Measurements from ENCODE around the gene RNU11. TPM values are rescaled to one million over a fixed set of nuclear protein-coding genes. Genes with fewer than 3 reads are reported as not detected.

RNU11 gene
- total RNA-seq, 2 experiments from 2014 or later: not detected

DNA sequence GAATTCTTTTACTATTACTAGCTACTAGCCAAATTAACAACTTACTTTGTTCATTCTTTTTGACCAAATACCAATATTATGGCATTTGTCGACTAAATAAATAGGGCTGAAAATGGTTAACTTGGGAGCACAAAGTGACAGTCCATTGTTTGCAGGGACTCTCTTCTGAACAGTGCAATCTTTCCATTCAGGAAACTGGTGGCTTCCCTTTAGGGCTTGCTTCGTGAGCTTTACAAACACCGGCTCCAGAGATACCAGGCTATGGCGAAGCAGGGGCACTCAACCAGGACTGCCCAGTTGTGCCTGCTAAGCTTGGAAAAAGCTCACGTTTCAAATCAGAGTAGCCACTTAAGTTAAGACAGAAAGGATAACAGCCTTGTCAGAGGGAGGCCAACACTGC, 44.0 kb upstream of the RNU11 start:
- Histone ChIP-seq H3K4me1 (ENCODE audit: insufficient read depth, low read length) (no peaks in the 10 kb centered on the region), H3K4me3 (ENCODE audit: low read length) (no peak overlapping the region), H3K27me3 (ENCODE audit: control insufficient read depth in 1 of 2, insufficient read depth in 2 of 2, low read length in 2 of 2) (no peaks in the 10 kb centered on the region), H3K9me3 (ENCODE audit: control insufficient read depth in 1 of 2, insufficient read depth in 1 of 2, low read length in 2 of 2) (no peaks in the 10 kb centered on the region), H3K27ac (ENCODE audit: low read depth in 1 of 2, low read length in 2 of 2) (no peak overlapping the region), H3K36me3 (ENCODE audit: insufficient read depth, low read length) (peaks cover 67% of the 10 kb centered on the region)
- intact Hi-C loops (cut with DNase I, micrococcal nuclease): loop anchor here (5.0 kb wide), 2 partner anchors 87 to 357 kb away; no protein-coding TSS in a partner anchor
- ChIA-PET CTCF (interaction anchor here (1.5 kb wide), 1 partner anchor 272 kb away, joined by 4 read pairs; no protein-coding TSS in a partner anchor), POLR2A (interaction anchor here (1.2 kb wide), 1 partner anchor 23 kb away, joined by 6 read pairs; no protein-coding TSS in a partner anchor)
- DNase-seq (no peak), ATAC-seq (ENCODE audit: poor library complexity) (no peak)
- Mint-ChIP-seq H3K27me3 (no peaks in the 10 kb centered on the region), H3K9me3 (no peaks in the 10 kb centered on the region), H3K4me1 (ENCODE audit: low read depth) (no peaks in the 10 kb centered on the region), H3K4me3 (no peak overlapping the region), H3K27ac (no peak overlapping the region), H3K36me3 (ENCODE audit: low read depth) (peaks cover 60% of the 10 kb centered on the region)
- TF ChIP-seq CTCF (IDR thresholded peaks at IDR 0.05): no peak

DNA sequence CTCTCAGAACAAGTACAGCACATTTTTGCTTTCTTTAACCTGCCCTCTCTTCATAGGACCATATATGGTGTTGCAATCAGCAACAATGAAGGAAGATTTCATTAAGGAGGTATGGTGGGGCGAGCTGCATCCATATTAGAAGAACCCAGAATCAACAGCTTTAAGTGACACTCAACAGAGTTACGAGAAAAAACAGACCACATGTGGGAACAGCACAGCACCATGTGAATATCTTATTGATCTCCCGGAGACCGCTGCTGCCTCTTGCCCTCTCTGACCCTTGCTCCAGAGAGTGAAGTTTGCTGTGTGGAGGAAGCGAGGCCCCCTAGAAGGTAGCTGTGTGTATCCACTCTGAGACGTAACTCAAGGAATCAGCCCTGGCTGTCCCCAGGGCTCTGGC, 43.4 kb upstream of the RNU11 start:
- H3K27me3 Mint-ChIP-seq: no peaks in the 10 kb centered on the region
- peaks cover 72% of the 10 kb centered on the region for H3K36me3 ChIP-seq (ENCODE audit: insufficient read depth, low read length)
- H3K27me3 ChIP-seq (ENCODE audit: control insufficient read depth in 1 of 2, insufficient read depth in 2 of 2, low read length in 2 of 2): no peaks in the 10 kb centered on the region
- H3K9me3 ChIP-seq (ENCODE audit: control insufficient read depth in 1 of 2, insufficient read depth in 1 of 2, low read length in 2 of 2): no peaks in the 10 kb centered on the region
- no peak overlapping the region for H3K4me3 ChIP-seq (ENCODE audit: low read length)
- intact Hi-C loops (cut with DNase I, micrococcal nuclease): loop anchor here (5.0 kb wide), 2 partner anchors 88 to 358 kb away; no protein-coding TSS in a partner anchor
- H3K9me3 Mint-ChIP-seq: no peaks in the 10 kb centered on the region
- no peak overlapping the region for H3K27ac Mint-ChIP-seq
- no peak overlapping the region for H3K27ac ChIP-seq (ENCODE audit: low read depth in 1 of 2, low read length in 2 of 2)
- peaks cover 65% of the 10 kb centered on the region for H3K36me3 Mint-ChIP-seq (ENCODE audit: low read depth)
- DNase-seq: no peak
- no peak overlapping the region for H3K4me3 Mint-ChIP-seq
- ChIA-PET CTCF (interaction anchor here (1.5 kb wide), 1 partner anchor 272 kb away, joined by 4 read pairs; no protein-coding TSS in a partner anchor), POLR2A (interaction anchor here (1.2 to 1.5 kb wide), 2 partner anchors 23 to 24 kb away, joined by 6 read pairs; no protein-coding TSS in a partner anchor)
- no peaks in the 10 kb centered on the region for H3K4me1 Mint-ChIP-seq (ENCODE audit: low read depth)
- no peaks in the 10 kb centered on the region for H3K4me1 ChIP-seq (ENCODE audit: insufficient read depth, low read length)
- no peak for ATAC-seq (ENCODE audit: poor library complexity)
- no peak for TF ChIP-seq CTCF (IDR thresholded peaks at IDR 0.05)

- no peaks in the 10 kb centered on the region for H3K4me1 ChIP-seq (ENCODE audit: insufficient read depth, low read length)
- CTCF ChIA-PET: no interaction called here
- H3K36me3 Mint-ChIP-seq (ENCODE audit: low read depth): peaks cover 71% of the 10 kb centered on the region
- no peaks in the 10 kb centered on the region for H3K27me3 ChIP-seq (ENCODE audit: control insufficient read depth in 1 of 2, insufficient read depth in 2 of 2, low read length in 2 of 2)
- no peak overlapping the region for H3K4me3 Mint-ChIP-seq
- no peaks in the 10 kb centered on the region for H3K9me3 Mint-ChIP-seq
- no peak overlapping the region for H3K4me3 ChIP-seq (ENCODE audit: low read length)
- ATAC-seq (ENCODE audit: poor library complexity) (no peak), DNase-seq (no peak)
- H3K9me3 ChIP-seq (ENCODE audit: control insufficient read depth in 1 of 2, insufficient read depth in 1 of 2, low read length in 2 of 2): no peaks in the 10 kb centered on the region
- POLR2A ChIA-PET: no interaction called here
- no peak overlapping the region for H3K27ac ChIP-seq (ENCODE audit: low read depth in 1 of 2, low read length in 2 of 2)
- peaks cover 83% of the 10 kb centered on the region for H3K36me3 ChIP-seq (ENCODE audit: insufficient read depth, low read length)
- H3K27ac Mint-ChIP-seq: no peak overlapping the region
- intact Hi-C loops (cut with DNase I, micrococcal nuclease): no loop called here
- H3K27me3 Mint-ChIP-seq: no peaks in the 10 kb centered on the region
- no peak for TF ChIP-seq CTCF (IDR thresholded peaks at IDR 0.05)
- H3K4me1 Mint-ChIP-seq (ENCODE audit: low read depth): no peaks in the 10 kb centered on the region
These were observed 41.6 kb upstream of the RNU11 start for GRCh38 chr1:28606771-28607170.
